SK-N-SH (cell line): ENCODE measurements around the gene P2RY10. TPM values are rescaled to one million over a fixed set of nuclear protein-coding genes. Genes with fewer than 3 reads are reported as not detected.

ENCODE experiments used
- CTCF ChIA-PET: fragments of 300-600, 350-600 bp; formaldehyde crosslinking; extraction: SDS; loops from one replicate; lab custom pipeline; 2021; lab: Yijun Ruan, JAX
- POLR2A ChIA-PET: fragments of 350-600 bp; sonication (Branson Sonifier 250); formaldehyde crosslinking; extraction: SDS; loops from one replicate; lab custom pipeline; 2020; ENCODE audit warnings: antibody characterized with exemption, inconsistent platforms; lab: Yijun Ruan, JAX
- DNase-seq: peaks from one replicate; pipeline ENCODE4 v3.0.0; 2012
- H2AFZ ChIP-seq: fragments of 200-600 bp; sonication (generic); 2 replicates; pipeline ENCODE4 v1.8.1; 2016; ENCODE audit warnings: antibody characterized with exemption, mild to moderate bottlenecking, low read depth
- H3F3A ChIP-seq: fragments of 200-600 bp; sonication (generic); replicated peaks from 2 replicates; pipeline ENCODE3; 2016; ENCODE audit warnings: antibody characterized with exemption, mild to moderate bottlenecking; ENCODE audit not compliant: insufficient read depth
- H3K27ac ChIP-seq, 2 experiments: fragments of 200-500 bp in 1 of 2; fragments of 200-600 bp in 1 of 2; sonication (Bioruptor generic) in 1 of 2; sonication (generic), shearing (Covaris generic) in 1 of 2; 2 replicates each; pipeline versions ENCODE4 v1.5.1 to v1.6.1; 2014 to 2016; ENCODE audit warnings: low read depth in 2 of 2, inconsistent platforms in 1 of 2, low read length in 1 of 2, mild to moderate bottlenecking in 1 of 2, mixed read lengths in 1 of 2
- H3K27me3 ChIP-seq: fragments of 200-600 bp; sonication (generic), shearing (Covaris generic); 2 replicates; pipeline ENCODE4 v1.6.1; 2016; ENCODE audit warnings: mixed run types; ENCODE audit not compliant: insufficient read depth
- H3K36me3 ChIP-seq, 2 experiments: fragments of 200-500 bp in 1 of 2; fragments of 200-600 bp in 1 of 2; sonication (Bioruptor generic) in 1 of 2; sonication (generic) in 1 of 2; replicated peaks in 1 of 2; 2 replicates each; pipeline versions ENCODE3 to v1.5.1; 2014 to 2016; ENCODE audit warnings: low read length in 1 of 2, mild to moderate bottlenecking in 1 of 2; ENCODE audit not compliant: insufficient read depth in 2 of 2, control insufficient read depth in 1 of 2
- H3K4me1 ChIP-seq, 2 experiments: fragments of 200-500 bp in 1 of 2; fragments of 200-600 bp in 1 of 2; sonication (Bioruptor generic) in 1 of 2; sonication (generic), shearing (Covaris generic) in 1 of 2; 2 replicates each; pipeline versions ENCODE4 v1.5.1 to v1.6.1; 2014 to 2016; ENCODE audit warnings: low read depth in 1 of 2, low read length in 1 of 2, mixed run types in 1 of 2; ENCODE audit not compliant: insufficient read depth in 2 of 2, control insufficient read depth in 1 of 2
- H3K4me2 ChIP-seq: fragments of 200-600 bp; sonication (generic), shearing (Covaris generic); 2 replicates; pipeline ENCODE4 v1.6.1; 2017; ENCODE audit warnings: mixed run types
- H3K4me3 ChIP-seq, 2 experiments: fragments of 200-500 bp in 1 of 2; fragments of 200-600 bp in 1 of 2; sonication (Bioruptor generic) in 1 of 2; sonication (generic), shearing (Covaris generic) in 1 of 2; 2 replicates each; pipeline versions ENCODE4 v1.5.1 to v1.8.1; 2014 to 2016; ENCODE audit warnings: low read depth in 2 of 2, inconsistent platforms in 1 of 2, low read length in 1 of 2, mild to moderate bottlenecking in 1 of 2, mixed read lengths in 1 of 2, moderate library complexity in 1 of 2
- H3K79me2 ChIP-seq: fragments of 200-600 bp; sonication (generic); 2 replicates; pipeline ENCODE4 v1.8.1; 2017; ENCODE audit warnings: mild to moderate bottlenecking; ENCODE audit not compliant: insufficient read depth
- H3K9ac ChIP-seq: fragments of 200-600 bp; sonication (generic); 2 replicates; pipeline ENCODE4 v1.6.1; 2017; ENCODE audit warnings: mixed run types
- H3K9me2 ChIP-seq: fragments of 200-600 bp; sonication (generic); 2 replicates; pipeline ENCODE4 v1.6.1; 2017; ENCODE audit warnings: mixed run types
- H3K9me3 ChIP-seq: fragments of 200-600 bp; sonication (generic); 2 replicates; pipeline ENCODE4 v1.6.1; 2017; ENCODE audit warnings: mixed run types, mild to moderate bottlenecking, moderate library complexity
- H4K20me1 ChIP-seq: fragments of 200-600 bp; sonication (generic); 2 replicates; pipeline ENCODE4 v1.6.1; 2017; ENCODE audit warnings: mild to moderate bottlenecking, mixed run types; ENCODE audit not compliant: insufficient read depth
- EZH2phosphoT487 ChIP-seq: fragments of 200-600 bp; sonication (generic); IDR thresholded peaks from 2 replicates; pipeline ENCODE4 v1.6.1; 2017; ENCODE audit warnings: low read depth, mixed run types, mild to moderate bottlenecking, antibody characterized with exemption, moderate library complexity, borderline replicate concordance
- FOXM1 ChIP-seq: IDR thresholded peaks from 2 replicates; pipeline ENCODE4 v1.4.0; 2012; ENCODE audit warnings: low read depth, mild to moderate bottlenecking
- GABPA ChIP-seq: IDR thresholded peaks from 2 replicates; pipeline ENCODE4 v1.4.0; 2012; ENCODE audit warnings: low read depth, mild to moderate bottlenecking
- GATA2 ChIP-seq: sonication (generic); formaldehyde crosslinking; IDR thresholded peaks from 2 replicates; pipeline ENCODE4 v1.5.0; 2020; ENCODE audit warnings: mild to moderate bottlenecking, missing genetic modification reagents
- JUND ChIP-seq: IDR thresholded peaks from 2 replicates; pipeline ENCODE4 v1.4.0; 2012
- MEF2A ChIP-seq: IDR thresholded peaks from 2 replicates; pipeline ENCODE4 v1.4.0; 2012; ENCODE audit warnings: low read depth, borderline replicate concordance
- MXI1 ChIP-seq: IDR thresholded peaks from 2 replicates; pipeline ENCODE4 v1.6.1; 2012; ENCODE audit warnings: mild to moderate bottlenecking, low read depth, low read length, improper control_type of control experiment
- NRF1 ChIP-seq: IDR thresholded peaks from 2 replicates; pipeline ENCODE4 v1.6.1; 2012; ENCODE audit warnings: low read depth, mild to moderate bottlenecking, low read length
- RFX5 ChIP-seq: IDR thresholded peaks from 2 replicates; pipeline ENCODE4 v1.6.1; 2012; ENCODE audit warnings: mild to moderate bottlenecking, improper control_type of control experiment, low read length
- RXRA ChIP-seq: IDR thresholded peaks from 2 replicates; pipeline ENCODE4 v1.4.0; 2012; ENCODE audit warnings: low read depth, mild to moderate bottlenecking, borderline replicate concordance
- SIN3A ChIP-seq: IDR thresholded peaks from 2 replicates; pipeline ENCODE4 v1.6.1; 2012; ENCODE audit warnings: low read depth, mild to moderate bottlenecking, low read length, moderate library complexity, borderline replicate concordance
- TAF1 ChIP-seq: IDR thresholded peaks from 2 replicates; pipeline ENCODE4 v1.6.1; 2012; ENCODE audit warnings: low read depth, mild to moderate bottlenecking, low read length, moderate library complexity, borderline replicate concordance
- TEAD4 ChIP-seq: IDR thresholded peaks from 2 replicates; pipeline ENCODE4 v1.4.0; 2012; ENCODE audit warnings: mild to moderate bottlenecking, borderline replicate concordance; ENCODE audit not compliant: insufficient read depth
- YY1 ChIP-seq: IDR thresholded peaks from 2 replicates; pipeline ENCODE4 v1.4.0; 2012; ENCODE audit warnings: low read depth, mild to moderate bottlenecking
- WGBS: methylation state at CpG from one replicate; pipeline ENCODE4 v1.1.6; 2017; ENCODE audit warnings: low lambda C conversion rate; 5-methylcytosine and 5-hydroxymethylcytosine counted together
- polyA plus RNA-seq, 3 experiments: library from polyadenylated mRNA; depleted of rRNA; stranded (reverse); fragments of >200 nt; gene quantifications; 2 replicates each; pipeline ENCODE4 v1.2.3, GENCODE V29; 2012
- TF ChIP-seq, protein P1 (sequence below): IDR thresholded peaks from 2 replicates; pipeline ENCODE4; 2012
- TF ChIP-seq, protein P2 (sequence below): fragments of 200-600 bp; sonication (generic); IDR thresholded peaks from 2 replicates; pipeline ENCODE4 v1.6.1; 2017; ENCODE audit warnings: antibody characterized with exemption, mild to moderate bottlenecking, moderate library complexity
- TF ChIP-seq, protein P3 (sequence below): IDR thresholded peaks from 2 replicates; pipeline ENCODE4 v1.6.1; 2012; ENCODE audit warnings: mild to moderate bottlenecking, low read depth, low read length, moderate library complexity
- TF ChIP-seq, protein P4 (sequence below): IDR thresholded peaks from 2 replicates; pipeline ENCODE4 v1.4.0; 2012; ENCODE audit warnings: low read depth, borderline replicate concordance
- TF ChIP-seq, protein P5 (sequence below): IDR thresholded peaks from 2 replicates; pipeline ENCODE4 v1.4.0; 2012; ENCODE audit warnings: low read depth, borderline replicate concordance

Gene P2RY10
- polyA plus RNA-seq, 1 of the 3 experiments (the other 2 are of a cell fraction), result not detected

DNA sequence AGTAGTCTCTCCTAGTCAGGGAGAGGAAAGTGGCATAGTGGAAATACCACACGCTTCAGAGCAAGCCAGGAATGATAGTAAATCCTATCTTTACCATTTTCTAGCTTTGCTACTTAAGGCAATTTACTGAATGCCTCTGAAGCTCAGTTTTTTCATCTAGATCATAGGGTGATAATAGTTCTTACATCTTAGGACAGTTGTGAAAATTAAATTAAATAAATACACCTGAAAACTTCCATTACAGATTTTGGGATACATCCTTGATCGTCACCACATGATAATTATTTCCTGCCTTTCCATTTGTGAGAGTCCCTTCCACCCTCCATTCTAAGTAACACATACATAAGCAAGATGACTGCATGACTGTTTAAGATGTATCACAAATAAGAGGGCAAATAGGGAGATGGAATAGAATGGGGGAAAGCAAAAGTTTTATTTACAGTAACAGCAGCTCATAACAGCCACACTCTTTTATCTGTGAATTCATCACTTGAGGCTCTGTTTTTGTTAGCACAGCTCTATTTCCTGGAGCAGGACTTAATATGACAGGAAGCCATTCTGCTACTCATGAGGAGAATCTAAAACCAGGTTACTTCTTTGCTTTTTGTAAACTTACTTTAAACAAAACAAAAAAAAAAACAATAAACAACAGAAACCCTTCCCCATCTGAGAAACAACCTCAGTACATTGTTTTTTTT, 13.4 kb downstream of the P2RY10 start:
- POLR2A ChIA-PET, result no interaction called here
- H3K4me1 ChIP-seq, result no peaks in the 10 kb centered on the region
- CTCF ChIA-PET, result no interaction called here
- no peaks in the 10 kb centered on the region for H3F3A ChIP-seq
- no peak for DNase-seq
- no peaks in the 10 kb centered on the region for H3K79me2 ChIP-seq
- no peak overlapping the region for H3K27ac ChIP-seq
- H3K4me2 ChIP-seq, result no peak overlapping the region
- H3K9ac ChIP-seq, result no peak overlapping the region
- 0% methylated on average over 2 of the region's 2 CpGs for WGBS
- no peak for TF ChIP-seq GABPA
- TF ChIP-seq, protein P1, sequence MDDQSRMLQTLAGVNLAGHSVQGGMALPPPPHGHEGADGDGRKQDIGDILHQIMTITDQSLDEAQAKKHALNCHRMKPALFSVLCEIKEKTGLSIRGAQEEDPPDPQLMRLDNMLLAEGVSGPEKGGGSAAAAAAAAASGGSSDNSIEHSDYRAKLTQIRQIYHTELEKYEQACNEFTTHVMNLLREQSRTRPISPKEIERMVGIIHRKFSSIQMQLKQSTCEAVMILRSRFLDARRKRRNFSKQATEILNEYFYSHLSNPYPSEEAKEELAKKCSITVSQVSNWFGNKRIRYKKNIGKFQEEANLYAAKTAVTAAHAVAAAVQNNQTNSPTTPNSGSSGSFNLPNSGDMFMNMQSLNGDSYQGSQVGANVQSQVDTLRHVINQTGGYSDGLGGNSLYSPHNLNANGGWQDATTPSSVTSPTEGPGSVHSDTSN, result no peak
- TF ChIP-seq RXRA, result no peak
- TF ChIP-seq SIN3A, result no peak
- no peak for TF ChIP-seq JUND
- TF ChIP-seq, protein P2, sequence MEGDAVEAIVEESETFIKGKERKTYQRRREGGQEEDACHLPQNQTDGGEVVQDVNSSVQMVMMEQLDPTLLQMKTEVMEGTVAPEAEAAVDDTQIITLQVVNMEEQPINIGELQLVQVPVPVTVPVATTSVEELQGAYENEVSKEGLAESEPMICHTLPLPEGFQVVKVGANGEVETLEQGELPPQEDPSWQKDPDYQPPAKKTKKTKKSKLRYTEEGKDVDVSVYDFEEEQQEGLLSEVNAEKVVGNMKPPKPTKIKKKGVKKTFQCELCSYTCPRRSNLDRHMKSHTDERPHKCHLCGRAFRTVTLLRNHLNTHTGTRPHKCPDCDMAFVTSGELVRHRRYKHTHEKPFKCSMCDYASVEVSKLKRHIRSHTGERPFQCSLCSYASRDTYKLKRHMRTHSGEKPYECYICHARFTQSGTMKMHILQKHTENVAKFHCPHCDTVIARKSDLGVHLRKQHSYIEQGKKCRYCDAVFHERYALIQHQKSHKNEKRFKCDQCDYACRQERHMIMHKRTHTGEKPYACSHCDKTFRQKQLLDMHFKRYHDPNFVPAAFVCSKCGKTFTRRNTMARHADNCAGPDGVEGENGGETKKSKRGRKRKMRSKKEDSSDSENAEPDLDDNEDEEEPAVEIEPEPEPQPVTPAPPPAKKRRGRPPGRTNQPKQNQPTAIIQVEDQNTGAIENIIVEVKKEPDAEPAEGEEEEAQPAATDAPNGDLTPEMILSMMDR, result no peak
- no peak for TF ChIP-seq GATA2 (CRISPR knock-in tag)
- no peak for TF ChIP-seq MXI1
- TF ChIP-seq FOXM1, result no peak
- TF ChIP-seq, protein P3, sequence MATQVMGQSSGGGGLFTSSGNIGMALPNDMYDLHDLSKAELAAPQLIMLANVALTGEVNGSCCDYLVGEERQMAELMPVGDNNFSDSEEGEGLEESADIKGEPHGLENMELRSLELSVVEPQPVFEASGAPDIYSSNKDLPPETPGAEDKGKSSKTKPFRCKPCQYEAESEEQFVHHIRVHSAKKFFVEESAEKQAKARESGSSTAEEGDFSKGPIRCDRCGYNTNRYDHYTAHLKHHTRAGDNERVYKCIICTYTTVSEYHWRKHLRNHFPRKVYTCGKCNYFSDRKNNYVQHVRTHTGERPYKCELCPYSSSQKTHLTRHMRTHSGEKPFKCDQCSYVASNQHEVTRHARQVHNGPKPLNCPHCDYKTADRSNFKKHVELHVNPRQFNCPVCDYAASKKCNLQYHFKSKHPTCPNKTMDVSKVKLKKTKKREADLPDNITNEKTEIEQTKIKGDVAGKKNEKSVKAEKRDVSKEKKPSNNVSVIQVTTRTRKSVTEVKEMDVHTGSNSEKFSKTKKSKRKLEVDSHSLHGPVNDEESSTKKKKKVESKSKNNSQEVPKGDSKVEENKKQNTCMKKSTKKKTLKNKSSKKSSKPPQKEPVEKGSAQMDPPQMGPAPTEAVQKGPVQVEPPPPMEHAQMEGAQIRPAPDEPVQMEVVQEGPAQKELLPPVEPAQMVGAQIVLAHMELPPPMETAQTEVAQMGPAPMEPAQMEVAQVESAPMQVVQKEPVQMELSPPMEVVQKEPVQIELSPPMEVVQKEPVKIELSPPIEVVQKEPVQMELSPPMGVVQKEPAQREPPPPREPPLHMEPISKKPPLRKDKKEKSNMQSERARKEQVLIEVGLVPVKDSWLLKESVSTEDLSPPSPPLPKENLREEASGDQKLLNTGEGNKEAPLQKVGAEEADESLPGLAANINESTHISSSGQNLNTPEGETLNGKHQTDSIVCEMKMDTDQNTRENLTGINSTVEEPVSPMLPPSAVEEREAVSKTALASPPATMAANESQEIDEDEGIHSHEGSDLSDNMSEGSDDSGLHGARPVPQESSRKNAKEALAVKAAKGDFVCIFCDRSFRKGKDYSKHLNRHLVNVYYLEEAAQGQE, result no peak
- TF ChIP-seq, protein P4, sequence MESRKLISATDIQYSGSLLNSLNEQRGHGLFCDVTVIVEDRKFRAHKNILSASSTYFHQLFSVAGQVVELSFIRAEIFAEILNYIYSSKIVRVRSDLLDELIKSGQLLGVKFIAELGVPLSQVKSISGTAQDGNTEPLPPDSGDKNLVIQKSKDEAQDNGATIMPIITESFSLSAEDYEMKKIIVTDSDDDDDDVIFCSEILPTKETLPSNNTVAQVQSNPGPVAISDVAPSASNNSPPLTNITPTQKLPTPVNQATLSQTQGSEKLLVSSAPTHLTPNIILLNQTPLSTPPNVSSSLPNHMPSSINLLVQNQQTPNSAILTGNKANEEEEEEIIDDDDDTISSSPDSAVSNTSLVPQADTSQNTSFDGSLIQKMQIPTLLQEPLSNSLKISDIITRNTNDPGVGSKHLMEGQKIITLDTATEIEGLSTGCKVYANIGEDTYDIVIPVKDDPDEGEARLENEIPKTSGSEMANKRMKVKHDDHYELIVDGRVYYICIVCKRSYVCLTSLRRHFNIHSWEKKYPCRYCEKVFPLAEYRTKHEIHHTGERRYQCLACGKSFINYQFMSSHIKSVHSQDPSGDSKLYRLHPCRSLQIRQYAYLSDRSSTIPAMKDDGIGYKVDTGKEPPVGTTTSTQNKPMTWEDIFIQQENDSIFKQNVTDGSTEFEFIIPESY, result no peak
- TF ChIP-seq, protein P5, sequence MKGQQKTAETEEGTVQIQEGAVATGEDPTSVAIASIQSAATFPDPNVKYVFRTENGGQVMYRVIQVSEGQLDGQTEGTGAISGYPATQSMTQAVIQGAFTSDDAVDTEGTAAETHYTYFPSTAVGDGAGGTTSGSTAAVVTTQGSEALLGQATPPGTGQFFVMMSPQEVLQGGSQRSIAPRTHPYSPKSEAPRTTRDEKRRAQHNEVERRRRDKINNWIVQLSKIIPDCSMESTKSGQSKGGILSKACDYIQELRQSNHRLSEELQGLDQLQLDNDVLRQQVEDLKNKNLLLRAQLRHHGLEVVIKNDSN, result no peak
- TF ChIP-seq TAF1, result no peak
- no peak for TF ChIP-seq TEAD4
- TF ChIP-seq YY1, result no peak
- no peak for TF ChIP-seq RFX5
- TF ChIP-seq MEF2A, result no peak
- no peak for TF ChIP-seq EZH2phosphoT487
- no peak for TF ChIP-seq NRF1
- H2AFZ ChIP-seq, result no peak overlapping the region
- no peaks in the 10 kb centered on the region for H4K20me1 ChIP-seq
- H3K9me2 ChIP-seq, result no peaks in the 10 kb centered on the region
- H3K27me3 ChIP-seq, result no peaks in the 10 kb centered on the region
- no peaks in the 10 kb centered on the region for H3K36me3 ChIP-seq
- H3K4me3 ChIP-seq, result no peak overlapping the region
- no peaks in the 10 kb centered on the region for H3K9me3 ChIP-seq
